WTC11 (cell line): Measurements from ENCODE around the gene NTN1. TPM values are rescaled to one million over a fixed set of nuclear protein-coding genes. Genes with fewer than 3 reads are reported as not detected.

Source experiments
- ATAC-seq: fragments of 200-7000 bp; cut with Tn5 transposase; 2 replicates; pipeline ENCODE4 v1.10.0; 2021; ENCODE audit warnings: mild to moderate bottlenecking, moderate library complexity
- CTCF ChIA-PET: fragments of 300-600 bp; sonication (Branson Sonifier 250); formaldehyde crosslinking; loops from one replicate; lab custom pipeline; 2021; ENCODE audit warnings: antibody characterized with exemption; lab: Charles Lee
- POLR2A ChIA-PET: fragments of 350-600 bp; sonication (Branson Sonifier 250); formaldehyde crosslinking; loops from one replicate; lab custom pipeline; 2021; ENCODE audit warnings: antibody characterized with exemption; lab: Charles Lee
- DNase-seq: peaks from one replicate; pipeline ENCODE4 v3.0.0; 2021; ENCODE audit warnings: low spot score
- H3K27ac Mint-ChIP-seq: 2 replicates; pipeline ENCODE4 v1.8.0; 2021; ENCODE audit warnings: mixed read lengths
- H3K27me3 Mint-ChIP-seq: 2 replicates; pipeline ENCODE4 v1.8.0; 2021; ENCODE audit warnings: low read depth, mild to moderate bottlenecking, moderate library complexity, mixed read lengths
- H3K36me3 Mint-ChIP-seq: 2 replicates; pipeline ENCODE4 v1.8.0; 2021; ENCODE audit warnings: mixed read lengths
- H3K4me1 Mint-ChIP-seq: 2 replicates; pipeline ENCODE4 v1.8.0; 2022; ENCODE audit warnings: mixed read lengths
- H3K4me3 Mint-ChIP-seq: 2 replicates; pipeline ENCODE4 v1.8.0; 2021; ENCODE audit warnings: mild to moderate bottlenecking, moderate library complexity, mixed read lengths
- H3K9me3 Mint-ChIP-seq: 2 replicates; pipeline ENCODE4 v1.8.0; 2021; ENCODE audit warnings: mixed read lengths
- CREM ChIP-seq: sonication (generic); formaldehyde crosslinking; IDR thresholded peaks from 2 replicates; pipeline ENCODE4 v1.8.1; 2022; ENCODE audit warnings: mild to moderate bottlenecking, missing genetic modification reagents, moderate library complexity
- CTCF ChIP-seq: fragments of 200-600 bp; IDR thresholded peaks from 2 replicates; pipeline ENCODE4 v1.8.0; 2022; ENCODE audit warnings: antibody characterized with exemption
- GABPB1 ChIP-seq: sonication (generic); formaldehyde crosslinking; IDR thresholded peaks from 2 replicates; pipeline ENCODE4 v1.8.1; 2023; ENCODE audit warnings: mild to moderate bottlenecking, missing genetic modification reagents
- GTF2I ChIP-seq: fragments of 250-450 bp; sonication (Bioruptor Pico); conservative IDR thresholded peaks from 2 replicates; pipeline ENCODE4 v1.4.0; 2021; ENCODE audit warnings: mild to moderate bottlenecking
- NFE2L1 ChIP-seq: sonication (generic); formaldehyde crosslinking; IDR thresholded peaks from 2 replicates; pipeline ENCODE4 v1.8.1; 2023; ENCODE audit warnings: missing genetic modification reagents
- NR1H2 ChIP-seq: sonication (generic); formaldehyde crosslinking; IDR thresholded peaks from 2 replicates; pipeline ENCODE4 v1.9.0; 2021; ENCODE audit warnings: mild to moderate bottlenecking, moderate library complexity, missing genetic modification reagents
- PREB ChIP-seq: sonication (generic); formaldehyde crosslinking; IDR thresholded peaks from 2 replicates; pipeline ENCODE4 v1.8.1; 2022; ENCODE audit warnings: mild to moderate bottlenecking, missing genetic modification reagents, moderate library complexity, borderline replicate concordance
- TEAD4 ChIP-seq: sonication (generic); formaldehyde crosslinking; IDR thresholded peaks from 2 replicates; pipeline ENCODE4 v1.8.0; 2022; ENCODE audit warnings: mild to moderate bottlenecking, missing genetic modification reagents
- ZNF121 ChIP-seq: sonication (generic); formaldehyde crosslinking; IDR thresholded peaks from 2 replicates; pipeline ENCODE4 v1.8.0; 2023; ENCODE audit warnings: missing genetic modification reagents
- ZNF396 ChIP-seq: fragments of 250-450 bp; sonication (Bioruptor Pico); IDR thresholded peaks from 2 replicates; pipeline ENCODE4 v1.8.0; 2021; ENCODE audit warnings: mild to moderate bottlenecking, moderate library complexity, borderline replicate concordance
- total RNA-seq: library from RNA; stranded (reverse); gene quantifications from 3 replicates; pipeline ENCODE4 v1.2.3, GENCODE V29; 2021
- TF ChIP-seq, protein P1 (sequence below): sonication (generic); formaldehyde crosslinking; IDR thresholded peaks from 2 replicates; pipeline ENCODE4 v1.8.0; 2023; ENCODE audit warnings: missing genetic modification reagents, mild to moderate bottlenecking, borderline replicate concordance
- TF ChIP-seq, protein P2 (sequence below): fragments of 250-450 bp; sonication (Bioruptor Pico); IDR thresholded peaks from 2 replicates; pipeline ENCODE4 v1.9.0; 2021; ENCODE audit warnings: mild to moderate bottlenecking
- TF ChIP-seq, protein P3 (sequence below): sonication (generic); formaldehyde crosslinking; IDR thresholded peaks from 2 replicates; pipeline ENCODE4 v1.8.1; 2023; ENCODE audit warnings: mild to moderate bottlenecking, missing genetic modification reagents
- TF ChIP-seq, protein P4 (sequence below): sonication (generic); formaldehyde crosslinking; IDR thresholded peaks from 2 replicates; pipeline ENCODE4 v1.8.0; 2022; ENCODE audit warnings: missing genetic modification reagents

Gene NTN1
- total RNA-seq, 1 experiment from 2014 or later, result 5.5 TPM

- TF ChIP-seq, protein P1, sequence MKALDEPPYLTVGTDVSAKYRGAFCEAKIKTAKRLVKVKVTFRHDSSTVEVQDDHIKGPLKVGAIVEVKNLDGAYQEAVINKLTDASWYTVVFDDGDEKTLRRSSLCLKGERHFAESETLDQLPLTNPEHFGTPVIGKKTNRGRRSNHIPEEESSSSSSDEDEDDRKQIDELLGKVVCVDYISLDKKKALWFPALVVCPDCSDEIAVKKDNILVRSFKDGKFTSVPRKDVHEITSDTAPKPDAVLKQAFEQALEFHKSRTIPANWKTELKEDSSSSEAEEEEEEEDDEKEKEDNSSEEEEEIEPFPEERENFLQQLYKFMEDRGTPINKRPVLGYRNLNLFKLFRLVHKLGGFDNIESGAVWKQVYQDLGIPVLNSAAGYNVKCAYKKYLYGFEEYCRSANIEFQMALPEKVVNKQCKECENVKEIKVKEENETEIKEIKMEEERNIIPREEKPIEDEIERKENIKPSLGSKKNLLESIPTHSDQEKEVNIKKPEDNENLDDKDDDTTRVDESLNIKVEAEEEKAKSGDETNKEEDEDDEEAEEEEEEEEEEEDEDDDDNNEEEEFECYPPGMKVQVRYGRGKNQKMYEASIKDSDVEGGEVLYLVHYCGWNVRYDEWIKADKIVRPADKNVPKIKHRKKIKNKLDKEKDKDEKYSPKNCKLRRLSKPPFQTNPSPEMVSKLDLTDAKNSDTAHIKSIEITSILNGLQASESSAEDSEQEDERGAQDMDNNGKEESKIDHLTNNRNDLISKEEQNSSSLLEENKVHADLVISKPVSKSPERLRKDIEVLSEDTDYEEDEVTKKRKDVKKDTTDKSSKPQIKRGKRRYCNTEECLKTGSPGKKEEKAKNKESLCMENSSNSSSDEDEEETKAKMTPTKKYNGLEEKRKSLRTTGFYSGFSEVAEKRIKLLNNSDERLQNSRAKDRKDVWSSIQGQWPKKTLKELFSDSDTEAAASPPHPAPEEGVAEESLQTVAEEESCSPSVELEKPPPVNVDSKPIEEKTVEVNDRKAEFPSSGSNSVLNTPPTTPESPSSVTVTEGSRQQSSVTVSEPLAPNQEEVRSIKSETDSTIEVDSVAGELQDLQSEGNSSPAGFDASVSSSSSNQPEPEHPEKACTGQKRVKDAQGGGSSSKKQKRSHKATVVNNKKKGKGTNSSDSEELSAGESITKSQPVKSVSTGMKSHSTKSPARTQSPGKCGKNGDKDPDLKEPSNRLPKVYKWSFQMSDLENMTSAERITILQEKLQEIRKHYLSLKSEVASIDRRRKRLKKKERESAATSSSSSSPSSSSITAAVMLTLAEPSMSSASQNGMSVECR (CRISPR knock-in tag), result no peak
- TF ChIP-seq GABPB1 (CRISPR knock-in tag), result no peak
Measured at GRCh38 chr17:9170336-9170735, 149.0 kb downstream of the NTN1 start (continued).

DNA sequence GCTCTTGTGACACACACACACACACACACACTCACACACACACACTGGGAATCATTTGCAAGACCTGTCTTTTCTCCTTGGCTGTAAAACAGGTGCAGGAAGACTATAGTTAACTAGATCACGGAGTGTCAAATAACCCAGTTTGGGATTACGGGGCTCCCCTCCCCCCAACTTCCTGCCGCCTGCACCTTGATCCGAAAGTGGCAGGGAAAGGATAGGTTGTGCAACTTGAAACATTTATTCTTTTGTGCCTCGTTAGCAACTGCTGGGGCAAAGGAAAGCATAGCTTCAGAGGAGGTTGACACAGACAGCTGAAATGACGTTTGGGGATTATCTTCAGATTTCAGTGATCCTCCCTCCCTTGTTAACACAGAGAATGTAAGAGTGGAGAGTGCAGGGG lies 149.5 kb downstream of the NTN1 start:
- peaks cover 39% of the 10 kb centered on the region for H3K4me1 Mint-ChIP-seq
- CTCF ChIA-PET, result interaction anchor here (0.6 to 1.6 kb wide), 5 partner anchors 8 to 385 kb away, joined by 3 to 10 read pairs (median 4); no protein-coding TSS in a partner anchor
- DNase-seq, result no peak
- TF ChIP-seq, protein P2, sequence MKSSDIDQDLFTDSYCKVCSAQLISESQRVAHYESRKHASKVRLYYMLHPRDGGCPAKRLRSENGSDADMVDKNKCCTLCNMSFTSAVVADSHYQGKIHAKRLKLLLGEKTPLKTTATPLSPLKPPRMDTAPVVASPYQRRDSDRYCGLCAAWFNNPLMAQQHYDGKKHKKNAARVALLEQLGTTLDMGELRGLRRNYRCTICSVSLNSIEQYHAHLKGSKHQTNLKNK, result no peak
- TF ChIP-seq, protein P3, sequence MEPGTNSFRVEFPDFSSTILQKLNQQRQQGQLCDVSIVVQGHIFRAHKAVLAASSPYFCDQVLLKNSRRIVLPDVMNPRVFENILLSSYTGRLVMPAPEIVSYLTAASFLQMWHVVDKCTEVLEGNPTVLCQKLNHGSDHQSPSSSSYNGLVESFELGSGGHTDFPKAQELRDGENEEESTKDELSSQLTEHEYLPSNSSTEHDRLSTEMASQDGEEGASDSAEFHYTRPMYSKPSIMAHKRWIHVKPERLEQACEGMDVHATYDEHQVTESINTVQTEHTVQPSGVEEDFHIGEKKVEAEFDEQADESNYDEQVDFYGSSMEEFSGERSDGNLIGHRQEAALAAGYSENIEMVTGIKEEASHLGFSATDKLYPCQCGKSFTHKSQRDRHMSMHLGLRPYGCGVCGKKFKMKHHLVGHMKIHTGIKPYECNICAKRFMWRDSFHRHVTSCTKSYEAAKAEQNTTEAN, result peak; percentile 70; the same call in 1 of the 2 replicates
- no peak overlapping the region for H3K4me3 Mint-ChIP-seq
- 0 out of 2 replicates have a peak, but pooled peaks cover 5% of the 10 kb centered on the region for H3K36me3 Mint-ChIP-seq
- peak; percentile 62 for ATAC-seq
- H3K27ac Mint-ChIP-seq, result peak overlapping the region; percentile 14; the same call in 1 of the 2 replicates
- POLR2A ChIA-PET, result no interaction called here
- no peaks in the 10 kb centered on the region; the same call in 1 of the 2 replicates for H3K27me3 Mint-ChIP-seq
- peaks cover 5% of the 10 kb centered on the region; the same call in 1 of the 2 replicates for H3K9me3 Mint-ChIP-seq

DNA sequence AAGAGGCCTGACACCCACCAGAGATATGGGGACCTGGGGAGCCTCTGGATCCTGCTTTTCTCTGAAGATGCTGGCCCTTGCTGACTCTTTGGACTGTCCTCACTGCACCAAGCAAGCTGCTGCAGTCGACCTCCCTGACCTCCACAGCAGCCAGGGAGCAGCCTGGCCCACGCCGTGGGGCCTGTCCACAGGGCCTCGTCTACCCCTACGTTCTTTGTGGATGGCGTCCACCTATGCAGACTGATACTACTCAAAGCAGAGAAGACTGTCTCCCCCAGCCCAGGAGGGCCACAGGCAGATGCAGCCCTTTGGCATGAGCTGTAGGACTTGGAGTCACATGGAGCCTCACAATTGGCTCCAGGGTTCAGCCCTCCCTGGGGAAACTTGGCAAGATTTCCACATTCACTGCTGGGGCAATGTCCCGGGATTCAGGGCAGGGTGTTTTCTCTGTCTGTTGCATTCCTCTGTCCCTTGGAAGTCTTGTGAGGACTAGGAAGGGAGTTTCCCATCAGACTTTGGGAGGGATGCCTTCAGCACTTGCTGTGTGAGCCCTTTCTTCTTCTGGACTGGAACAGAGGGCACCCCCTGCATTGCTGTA lies 152.2 kb downstream of the NTN1 start:
- Mint-ChIP-seq H3K4me1 (peaks cover 28% of the 10 kb centered on the region), H3K36me3 (0 out of 2 replicates have a peak, but pooled peaks cover 5% of the 10 kb centered on the region), H3K9me3 (peaks cover 5% of the 10 kb centered on the region; the same call in 1 of the 2 replicates), H3K27ac (no peak overlapping the region), H3K27me3 (no peaks in the 10 kb centered on the region; the same call in 1 of the 2 replicates), H3K4me3 (no peak overlapping the region)
- DNase-seq (no peak), ATAC-seq (no peak)
- ChIA-PET POLR2A (no interaction called here), CTCF (interaction anchor here (1.0 kb wide), 1 partner anchor 11 kb away, joined by 4 read pairs; no protein-coding TSS in a partner anchor)
- TF ChIP-seq ZNF121, result no peak
- TF ChIP-seq NFE2L1 (CRISPR knock-in tag), result no peak
- TF ChIP-seq ZNF396 (CRISPR knock-in tag), result no peak

- peaks cover 28% of the 10 kb centered on the region for H3K4me1 Mint-ChIP-seq
- no peaks in the 10 kb centered on the region; the same call in 1 of the 2 replicates for H3K27me3 Mint-ChIP-seq
- H3K36me3 Mint-ChIP-seq, result 0 out of 2 replicates have a peak, but pooled peaks cover 5% of the 10 kb centered on the region
- POLR2A ChIA-PET, result no interaction called here
- CTCF ChIA-PET, result no interaction called here
- DNase-seq, result no peak
- no peak overlapping the region for H3K27ac Mint-ChIP-seq
- no peak overlapping the region for H3K4me3 Mint-ChIP-seq
- no peak for ATAC-seq
- peaks cover 5% of the 10 kb centered on the region; the same call in 1 of the 2 replicates for H3K9me3 Mint-ChIP-seq
- TF ChIP-seq, protein P4, sequence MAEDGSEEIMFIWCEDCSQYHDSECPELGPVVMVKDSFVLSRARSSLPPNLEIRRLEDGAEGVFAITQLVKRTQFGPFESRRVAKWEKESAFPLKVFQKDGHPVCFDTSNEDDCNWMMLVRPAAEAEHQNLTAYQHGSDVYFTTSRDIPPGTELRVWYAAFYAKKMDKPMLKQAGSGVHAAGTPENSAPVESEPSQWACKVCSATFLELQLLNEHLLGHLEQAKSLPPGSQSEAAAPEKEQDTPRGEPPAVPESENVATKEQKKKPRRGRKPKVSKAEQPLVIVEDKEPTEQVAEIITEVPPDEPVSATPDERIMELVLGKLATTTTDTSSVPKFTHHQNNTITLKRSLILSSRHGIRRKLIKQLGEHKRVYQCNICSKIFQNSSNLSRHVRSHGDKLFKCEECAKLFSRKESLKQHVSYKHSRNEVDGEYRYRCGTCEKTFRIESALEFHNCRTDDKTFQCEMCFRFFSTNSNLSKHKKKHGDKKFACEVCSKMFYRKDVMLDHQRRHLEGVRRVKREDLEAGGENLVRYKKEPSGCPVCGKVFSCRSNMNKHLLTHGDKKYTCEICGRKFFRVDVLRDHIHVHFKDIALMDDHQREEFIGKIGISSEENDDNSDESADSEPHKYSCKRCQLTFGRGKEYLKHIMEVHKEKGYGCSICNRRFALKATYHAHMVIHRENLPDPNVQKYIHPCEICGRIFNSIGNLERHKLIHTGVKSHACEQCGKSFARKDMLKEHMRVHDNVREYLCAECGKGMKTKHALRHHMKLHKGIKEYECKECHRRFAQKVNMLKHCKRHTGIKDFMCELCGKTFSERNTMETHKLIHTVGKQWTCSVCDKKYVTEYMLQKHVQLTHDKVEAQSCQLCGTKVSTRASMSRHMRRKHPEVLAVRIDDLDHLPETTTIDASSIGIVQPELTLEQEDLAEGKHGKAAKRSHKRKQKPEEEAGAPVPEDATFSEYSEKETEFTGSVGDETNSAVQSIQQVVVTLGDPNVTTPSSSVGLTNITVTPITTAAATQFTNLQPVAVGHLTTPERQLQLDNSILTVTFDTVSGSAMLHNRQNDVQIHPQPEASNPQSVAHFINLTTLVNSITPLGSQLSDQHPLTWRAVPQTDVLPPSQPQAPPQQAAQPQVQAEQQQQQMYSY (CRISPR knock-in tag), result no peak
- TF ChIP-seq, protein P2, result no peak
- TF ChIP-seq CREM (no peak), PREB (CRISPR knock-in tag) (no peak), NR1H2 (CRISPR knock-in tag) (no peak), CTCF (no peak), GTF2I (CRISPR knock-in tag) (no peak), TEAD4 (no peak)
Measured at GRCh38 chr17:9174312-9174711, 153.0 kb downstream of the NTN1 start.
